T-helper 2 cell (primary cell): ENCODE results near the gene IGF2R.
"Not testable (repeated sequence)": the region's sequence is repeated elsewhere in the genome, so short reads cannot be mapped to it uniquely, and the experiment has no call there.

Source experiments
- DNase-seq, 5 experiments: peaks; one replicate each; pipeline versions ENCODE4 v3.0.0 to v3.0.0-alpha.2; 2012 to 2022

Gene IGF2R

GRCh38 chr6:160102956-160103824, 134.3 kb downstream of the IGF2R start:
- DNase-seq = peak in 1 of 5 experiments; percentile 42

GRCh38 chr6:160103825-160104100, 134.9 kb downstream of the IGF2R start:
- DNase-seq = no peak

- DNase-seq = no peak
These were observed 136.1 kb downstream of the IGF2R start for GRCh38 chr6:160104821-160105517.

- no peak for DNase-seq
These were observed 137.1 kb downstream of the IGF2R start for GRCh38 chr6:160106010-160106409.

- no peak for DNase-seq
These were observed 137.8 kb downstream of the IGF2R start for GRCh38 chr6:160106701-160107100.

- no peak for DNase-seq
These were observed 139.2 kb downstream of the IGF2R start for GRCh38 chr6:160108077-160108476.

GRCh38 chr6:160110586-160111123, 141.8 kb downstream of the IGF2R start:
- DNase-seq = no peak

GRCh38 chr6:160111806-160112205, 142.9 kb downstream of the IGF2R start:
- DNase-seq = no peak

GRCh38 chr6:160112628-160113299, 143.9 kb downstream of the IGF2R start:
- no peak for DNase-seq

- not testable (repeated sequence) for DNase-seq
These were observed 145.7 kb downstream of the IGF2R start for GRCh38 chr6:160114536-160114935.

GRCh38 chr6:160115421-160115820, 146.5 kb downstream of the IGF2R start:
- no peak for DNase-seq

- no peak for DNase-seq
These were observed 147.5 kb downstream of the IGF2R start for GRCh38 chr6:160116411-160116810.

- no peak for DNase-seq
These were observed 148.3 kb downstream of the IGF2R start for GRCh38 chr6:160117137-160117536.

GRCh38 chr6:160118620-160119229, 149.8 kb downstream of the IGF2R start:
- no peak for DNase-seq

GRCh38 chr6:160120087-160120486, 151.2 kb downstream of the IGF2R start:
- DNase-seq = no peak

- no peak for DNase-seq
These were observed 152.7 kb downstream of the IGF2R start, which contains the start of gene SLC22A1 for GRCh38 chr6:160121558-160121957. TSS of gene SLC22A1 (plus strand) at chr6:160121815. CDS start at chr6:160121936, 121 bp downstream.

GRCh38 chr6:160121981-160122380, 153.1 kb downstream of the IGF2R start:
- no peak for DNase-seq

GRCh38 chr6:160122744-160123143, 153.9 kb downstream of the IGF2R start:
- DNase-seq = no peak

- DNase-seq = no peak
These were observed 155.1 kb downstream of the IGF2R start for GRCh38 chr6:160124007-160124406.

- DNase-seq = no peak
These were observed 155.7 kb downstream of the IGF2R start for GRCh38 chr6:160124605-160125004.

GRCh38 chr6:160125105-160125504, 156.2 kb downstream of the IGF2R start:
- not testable (repeated sequence) for DNase-seq

- no peak for DNase-seq
These were observed 158.6 kb downstream of the IGF2R start for GRCh38 chr6:160127270-160128124.
